Panc1 (cell line): ENCODE results near the gene LRP3. TPM values are rescaled to one million over a fixed set of nuclear protein-coding genes. Genes with fewer than 3 reads are reported as not detected.

ENCODE experiments used
- ATAC-seq: fragments of 200-7000 bp; cut with Tn5 transposase; 2 replicates; pipeline ENCODE4 v1.9.1; 2020; ENCODE audit warnings: mild to moderate bottlenecking, moderate library complexity
- BruUV-seq: library from RNA; stranded (reverse); fragments of 400-500 nt; replicated peaks from 2 replicates; lab custom pipeline; 2021; lab: Mats Ljungman, UMichigan
- CTCF ChIA-PET: fragments of 300-600 bp; sonication (Branson Sonifier 250); formaldehyde crosslinking; loops from one replicate; lab custom pipeline; 2022; ENCODE audit warnings: antibody characterized with exemption; lab: Charles Lee
- POLR2A ChIA-PET: fragments of 300-600 bp; sonication (Branson Sonifier 250); formaldehyde crosslinking; loops from one replicate; lab custom pipeline; 2022; ENCODE audit warnings: antibody characterized with exemption; lab: Charles Lee
- DNase-seq: peaks from one replicate; pipeline ENCODE4 v3.0.0-alpha.2; 2010; ENCODE audit warnings: low read depth, low spot score
- H3K27ac ChIP-seq: 2 replicates; pipeline ENCODE4 v1.5.1; 2011; ENCODE audit warnings: mild to moderate bottlenecking, low read length, inconsistent platforms
- H3K27me3 ChIP-seq: fragments of 200-500 bp; sonication (Bioruptor generic); 2 replicates; pipeline ENCODE4 v1.6.0; 2014; ENCODE audit warnings: low read length, inconsistent platforms; ENCODE audit not compliant: control insufficient read depth, insufficient read depth
- H3K36me3 ChIP-seq: fragments of 200-500 bp; sonication (Bioruptor generic); 2 replicates; pipeline ENCODE4 v1.5.1; 2014; ENCODE audit warnings: inconsistent platforms, mild to moderate bottlenecking, low read length, moderate library complexity; ENCODE audit not compliant: control insufficient read depth, insufficient read depth
- H3K4me1 ChIP-seq: 2 replicates; pipeline ENCODE4 v1.5.1; 2011; ENCODE audit warnings: inconsistent platforms, mild to moderate bottlenecking, low read length, moderate library complexity; ENCODE audit not compliant: control insufficient read depth, insufficient read depth
- H3K4me3 ChIP-seq, 2 experiments: 2 replicates each; pipeline ENCODE4 v1.5.1; 2011 to 2012; ENCODE audit warnings: low read depth in 2 of 2, low read length in 2 of 2, mild to moderate bottlenecking in 2 of 2, inconsistent platforms in 1 of 2, moderate library complexity in 1 of 2
- H3K9me3 ChIP-seq: fragments of 200-500 bp; sonication (Bioruptor generic); 2 replicates; pipeline ENCODE4 v1.5.1; 2014; ENCODE audit warnings: low read depth, mild to moderate bottlenecking, inconsistent platforms, low read length, moderate library complexity; ENCODE audit not compliant: control insufficient read depth, insufficient read depth
- CTCF ChIP-seq: fragments of 450-650 bp; IDR thresholded peaks from 2 replicates; pipeline ENCODE4 v1.5.1; 2017; ENCODE audit warnings: mild to moderate bottlenecking
- POLR2AphosphoS5 ChIP-seq: IDR thresholded peaks from 2 replicates; pipeline ENCODE4 v1.6.1; 2012; ENCODE audit warnings: mild to moderate bottlenecking, low read depth, low read length, moderate library complexity
- REST ChIP-seq, 2 experiments: IDR thresholded peaks; 2 replicates each; pipeline ENCODE4 v1.6.1; 2011 to 2012; ENCODE audit warnings: low read depth in 2 of 2, control low read depth in 1 of 2, low read length in 1 of 2, mild to moderate bottlenecking in 1 of 2, moderate library complexity in 1 of 2; ENCODE audit not compliant: insufficient read depth in 1 of 2
- SIN3A ChIP-seq: IDR thresholded peaks from 2 replicates; pipeline ENCODE4 v1.6.1; 2012; ENCODE audit warnings: low read depth, mild to moderate bottlenecking, low read length, moderate library complexity, borderline replicate concordance; ENCODE audit not compliant: insufficient read depth
- TCF7L2 ChIP-seq: IDR thresholded peaks from 2 replicates; pipeline ENCODE4 v1.6.1; 2011; ENCODE audit warnings: mild to moderate bottlenecking, low read depth, low read length, inconsistent platforms
- in situ Hi-C: cut with HindIII; loops from 2 replicates; pipeline ENCODE4 v1.10.0; 2016; ENCODE audit warnings: low sequenced_read_pairs, low pct_unique_long_range_greater_than_20kb
- intact Hi-C: fragments of 100-400 bp; cut with micrococcal nuclease; formaldehyde crosslinking; loops from one replicate; pipeline ENCODE4 v1.10.0; 2022; ENCODE audit not compliant: unreplicated experiment
- total RNA-seq: library from RNA; stranded (reverse); gene quantifications from one replicate; pipeline ENCODE4 v1.2.1, GENCODE V29; 2021; ENCODE audit not compliant: unreplicated experiment

The LRP3 gene
- total RNA-seq, 1 experiment from 2014 or later = 28.6 TPM

GRCh38 chr19:33240181-33240771, 46.1 kb downstream of the LRP3 start:
- ATAC-seq (no peak), DNase-seq (no peak)
- Histone ChIP-seq H3K9me3 (no peaks in the 10 kb centered on the region), H3K27ac (no peak overlapping the region), H3K4me1 (peaks cover 4% of the 10 kb centered on the region; the same call in 1 of the 2 replicates), H3K27me3 (no peaks in the 10 kb centered on the region), H3K4me3 (no peak overlapping the region), H3K36me3 (no peaks in the 10 kb centered on the region)
- CTCF ChIA-PET = interaction anchor here (0.6 to 1.0 kb wide), 2 partner anchors 16 to 141 kb away, joined by 3 to 4 read pairs; no protein-coding TSS in a partner anchor
- POLR2A ChIA-PET = interaction anchor here (0.6 kb wide), 2 partner anchors 21 to 529 kb away, joined by 5 read pairs; no protein-coding TSS in a partner anchor
- in situ Hi-C loops (no loop called here), intact Hi-C loops (loop anchor here (2.0 kb wide), 1 partner anchor 167 kb away; no protein-coding TSS in a partner anchor)
- TF ChIP-seq REST (IDR thresholded peaks at IDR 0.05; ENCODE audit: insufficient read depth in 1 of 2, low read depth in 2 of 2, low read length in 1 of 2) = no peak
- no peak for TF ChIP-seq TCF7L2
- no TSS peak for BruUV-seq

- peak; percentile 23 for ATAC-seq
- H3K9me3 ChIP-seq = no peaks in the 10 kb centered on the region
- no peak for DNase-seq
- H3K27me3 ChIP-seq = no peaks in the 10 kb centered on the region
- H3K27ac ChIP-seq = no peak overlapping the region
- no peaks in the 10 kb centered on the region for H3K36me3 ChIP-seq
- H3K4me3 ChIP-seq = no peak overlapping the region
- no peaks in the 10 kb centered on the region; the same call in 1 of the 2 replicates for H3K4me1 ChIP-seq
- POLR2A ChIA-PET = interaction anchor here (0.6 kb wide), 1 partner anchor 84 kb away, joined by 5 read pairs; no protein-coding TSS in a partner anchor
- in situ Hi-C loops = no loop called here
- CTCF ChIA-PET = interaction anchor here (0.6 to 1.8 kb wide), 6 partner anchors 149 to 167 kb away, joined by 4 to 17 read pairs (median 5); no protein-coding TSS in a partner anchor
- BruUV-seq = no TSS peak
- intact Hi-C loops = loop anchor here (2.0 kb wide), 1 partner anchor 166 kb away; no protein-coding TSS in a partner anchor
- TF ChIP-seq REST (IDR thresholded peaks at IDR 0.05; ENCODE audit: insufficient read depth in 1 of 2, low read depth in 2 of 2, low read length in 1 of 2) = no peak
- no peak for TF ChIP-seq TCF7L2
- TF ChIP-seq CTCF = no peak
- no peak for TF ChIP-seq SIN3A
- no peak for TF ChIP-seq POLR2AphosphoS5
These were observed 47.0 kb downstream of the LRP3 start for GRCh38 chr19:33241091-33241529.
